PC-3 (cell line): ENCODE measurements around the gene TMOD4. TPM values are rescaled to one million over a fixed set of nuclear protein-coding genes. Genes with fewer than 3 reads are reported as not detected.
A peak's percentile ranks its signal among the peaks of the same experiment; 100 is the strongest.

Source experiments
- ATAC-seq: fragments of 200-7000 bp; cut with Tn5 transposase; 2 replicates; pipeline ENCODE4 v1.9.1; 2020; ENCODE audit warnings: mild to moderate bottlenecking, moderate library complexity
- BruUV-seq: library from RNA; stranded (reverse); fragments of 400-500 nt; replicated peaks from 2 replicates; lab custom pipeline; 2021; lab: Mats Ljungman, UMichigan
- CTCF ChIA-PET: fragments of 300-600 bp; sonication (Branson Sonifier 250); formaldehyde crosslinking; loops from one replicate; lab custom pipeline; 2022; ENCODE audit warnings: antibody characterized with exemption; lab: Charles Lee
- POLR2A ChIA-PET: fragments of 300-600 bp; sonication (Branson Sonifier 250); formaldehyde crosslinking; loops from one replicate; lab custom pipeline; 2022; ENCODE audit warnings: antibody characterized with exemption; ENCODE audit not compliant: unreplicated experiment; lab: Charles Lee
- DNase-seq: peaks from one replicate; pipeline ENCODE4 v3.0.0-alpha.2; 2015
- H2AFZ ChIP-seq: fragments of 300-600 bp; sonication (generic); 2 replicates; pipeline ENCODE4 v1.6.0; 2016; ENCODE audit warnings: antibody characterized with exemption, low read length
- H3F3A ChIP-seq: fragments of 300-600 bp; sonication (generic); one replicate; pipeline ENCODE4 v1.6.0; 2017; ENCODE audit warnings: antibody characterized with exemption, low read length, control low read depth, mild to moderate bottlenecking; ENCODE audit not compliant: unreplicated experiment
- H3K27ac ChIP-seq: fragments of 300-600 bp; sonication (generic); 2 replicates; pipeline ENCODE4 v1.5.1; 2016; ENCODE audit warnings: mild to moderate bottlenecking, low read length
- H3K27me3 ChIP-seq: fragments of 300-600 bp; sonication (generic); 2 replicates; pipeline ENCODE4 v1.6.1; 2016; ENCODE audit warnings: low read length, mixed read lengths
- H3K36me3 ChIP-seq: fragments of 300-600 bp; sonication (generic); 2 replicates; pipeline ENCODE4 v1.6.1; 2016; ENCODE audit warnings: low read depth, mixed run types, low read length, mixed read lengths
- H3K4me1 ChIP-seq: fragments of 300-600 bp; sonication (generic); 2 replicates; pipeline ENCODE4 v1.5.1; 2016; ENCODE audit warnings: low read length; ENCODE audit not compliant: insufficient read depth
- H3K4me2 ChIP-seq: fragments of 300-600 bp; sonication (generic); 2 replicates; pipeline ENCODE4 v1.6.0; 2016; ENCODE audit warnings: low read length
- H3K4me3 ChIP-seq: fragments of 300-600 bp; sonication (generic); 2 replicates; pipeline ENCODE4 v1.5.1; 2016; ENCODE audit warnings: mild to moderate bottlenecking, low read length, mixed read lengths
- H3K79me2 ChIP-seq: fragments of 300-600 bp; sonication (generic); 2 replicates; pipeline ENCODE4 v1.6.1; 2017; ENCODE audit warnings: low read length, mixed read lengths
- H3K9ac ChIP-seq: fragments of 300-600 bp; sonication (generic); 2 replicates; pipeline ENCODE4 v1.6.0; 2016; ENCODE audit warnings: mild to moderate bottlenecking, low read length
- H3K9me2 ChIP-seq: fragments of 300-600 bp; sonication (generic); replicated peaks from 2 replicates; pipeline ENCODE4 v1.6.1; 2016; ENCODE audit warnings: mixed run types, low read length, mixed read lengths
- H3K9me3 ChIP-seq: fragments of 300-600 bp; sonication (generic); 2 replicates; pipeline ENCODE4 v1.6.1; 2016; ENCODE audit warnings: low read length, mixed read lengths
- H4K20me1 ChIP-seq: fragments of 300-600 bp; sonication (generic); 2 replicates; pipeline ENCODE4 v1.6.1; 2016; ENCODE audit warnings: low read length, mixed read lengths
- CTCF ChIP-seq: fragments of 300-600 bp; sonication (generic); conservative IDR thresholded peaks from 2 replicates; pipeline ENCODE4 v1.5.1; 2017; ENCODE audit warnings: antibody characterized with exemption, low read depth, mild to moderate bottlenecking, low read length
- EZH2 ChIP-seq: fragments of 300-600 bp; sonication (generic); IDR thresholded peaks from one replicate; pipeline ENCODE4 v1.6.1; 2017; ENCODE audit warnings: antibody characterized with exemption, mild to moderate bottlenecking, low read length; ENCODE audit not compliant: unreplicated experiment
- EZH2phosphoT487 ChIP-seq: fragments of 300-600 bp; sonication (generic); IDR thresholded peaks from 2 replicates; pipeline ENCODE4 v1.6.1; 2018; ENCODE audit warnings: mild to moderate bottlenecking, antibody characterized with exemption, low read length, borderline replicate concordance
- intact Hi-C: fragments of 100-400 bp; cut with micrococcal nuclease; formaldehyde crosslinking; loops from 2 replicates; pipeline ENCODE4 v1.9.0; 2023
- total RNA-seq: library from RNA; depleted of rRNA; stranded (reverse); fragments of >200 nt; gene quantifications from 2 replicates; pipeline ENCODE4 v1.2.3, GENCODE V29; 2014

TMOD4 gene
- total RNA-seq, 1 experiment from 2014 or later = 2.7 TPM

- ATAC-seq (no peak), DNase-seq (no peak)
- Histone ChIP-seq H3K4me3 (no peak overlapping the region), H2AFZ (no peak overlapping the region), H3K36me3 (peaks cover 5% of the 10 kb centered on the region; the same call in 1 of the 2 replicates), H3K9me3 (no peaks in the 10 kb centered on the region), H3K4me2 (no peak overlapping the region), H4K20me1 (no peaks in the 10 kb centered on the region), H3K9me2 (no peaks in the 10 kb centered on the region), H3K9ac (no peak overlapping the region), H3K79me2 (peaks cover 12% of the 10 kb centered on the region), H3K27me3 (no peaks in the 10 kb centered on the region), H3F3A (no peaks in the 10 kb centered on the region), H3K27ac (no peak overlapping the region), H3K4me1 (peaks cover 7% of the 10 kb centered on the region)
- intact Hi-C loops = no loop called here
- TF ChIP-seq EZH2phosphoT487 = no peak
- no peak for TF ChIP-seq CTCF
- TF ChIP-seq EZH2 = no peak
- BruUV-seq = no TSS peak
- ChIA-PET POLR2A (no interaction called here), CTCF (no interaction called here)
Observed at GRCh38 chr1:151171190-151171589, 4.6 kb downstream of the TMOD4 start.

- Histone ChIP-seq H2AFZ (0 out of 2 replicates have a peak overlapping the region, but pooled peaks have one; percentile 96), H4K20me1 (no peaks in the 10 kb centered on the region), H3K9ac (peak overlapping the region; percentile 87), H3K4me3 (peak overlapping the region; percentile 85), H3F3A (no peaks in the 10 kb centered on the region), H3K9me2 (no peaks in the 10 kb centered on the region), H3K27me3 (no peaks in the 10 kb centered on the region), H3K4me1 (peaks cover 18% of the 10 kb centered on the region), H3K79me2 (peaks cover 32% of the 10 kb centered on the region), H3K4me2 (peak overlapping the region; percentile 94), H3K9me3 (no peaks in the 10 kb centered on the region), H3K27ac (no peak overlapping the region), H3K36me3 (no peaks in the 10 kb centered on the region; the same call in 1 of the 2 replicates)
- TF ChIP-seq EZH2 (no peak), EZH2phosphoT487 (no peak), CTCF (no peak)
- intact Hi-C loops = no loop called here
- POLR2A ChIA-PET = interaction anchor here (0.5 to 1.1 kb wide), 2 partner anchors 22 to 36 kb away, joined by 3 to 7 read pairs; no protein-coding TSS in a partner anchor
- no peak for ATAC-seq
- no peak for DNase-seq
- CTCF ChIA-PET = no interaction called here
- no TSS peak for BruUV-seq
Observed at GRCh38 chr1:151167116-151167515, 8.7 kb downstream of the TMOD4 start.

- Histone ChIP-seq H3K27ac (peak overlapping the region; percentile 25), H3K4me3 (peak overlapping the region; percentile 85), H3K36me3 (peaks cover 3% of the 10 kb centered on the region; the same call in 1 of the 2 replicates), H4K20me1 (no peaks in the 10 kb centered on the region), H3F3A (no peaks in the 10 kb centered on the region), H3K27me3 (no peaks in the 10 kb centered on the region), H3K4me2 (peak overlapping the region; percentile 94), H3K4me1 (peaks cover 18% of the 10 kb centered on the region), H3K79me2 (peaks cover 32% of the 10 kb centered on the region), H3K9me3 (no peaks in the 10 kb centered on the region), H3K9ac (peak overlapping the region; percentile 87), H2AFZ (peak overlapping the region; percentile 96), H3K9me2 (no peaks in the 10 kb centered on the region)
- CTCF ChIA-PET = no interaction called here
- peak; percentile 50 for DNase-seq
- ATAC-seq = peak; percentile 20
- BruUV-seq = no TSS peak
- POLR2A ChIA-PET = interaction anchor here (0.5 to 1.1 kb wide), 4 partner anchors 23 to 85 kb away, joined by 3 to 7 read pairs (median 4); no protein-coding TSS in a partner anchor
- intact Hi-C loops = no loop called here
- TF ChIP-seq EZH2 (no peak), CTCF (no peak), EZH2phosphoT487 (no peak)
Observed at GRCh38 chr1:151166505-151166956, 9.2 kb downstream of the TMOD4 start.
